GM19395 (cell line): ENCODE results near the gene TRIM69.
"Not testable (repeated sequence)": the region's sequence is repeated elsewhere in the genome, so short reads cannot be mapped to it uniquely, and the experiment has no call there.

Experiments
- ATAC-seq: cut with Tn5 transposase; IDR thresholded peaks from one replicate; pipeline ENCODE4 v1.9.1; 2021; ENCODE audit warnings: mild to moderate bottlenecking, moderate library complexity; ENCODE audit not compliant: unreplicated experiment

The TRIM69 gene

GRCh38 chr15:44736181-44736765, at the start of gene TRIM69:
TSS of gene TRIM69 (plus strand) at chr15:44736528. CDS start at chr15:44736705, 177 bp downstream.
- ATAC-seq = peak; percentile 49

DNA sequence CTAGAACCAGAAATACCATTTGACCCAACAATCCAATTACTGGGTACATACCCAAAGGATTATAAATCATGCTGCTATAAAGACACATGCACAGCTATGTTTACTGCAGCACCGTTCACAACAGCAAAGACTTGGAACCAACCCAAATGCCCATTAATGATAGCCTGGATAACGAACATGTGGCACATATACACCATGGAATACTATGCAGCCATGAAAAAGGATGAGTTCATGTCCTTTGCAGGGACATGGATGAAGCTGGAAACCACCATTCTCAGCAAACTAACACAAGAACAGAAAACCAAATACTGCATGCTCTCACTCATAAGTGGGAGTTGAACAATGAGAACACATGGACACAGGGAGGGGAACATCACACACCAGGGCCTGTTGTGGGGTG, 47.0 kb upstream of the TRIM69 start:
- not testable (repeated sequence) for ATAC-seq

DNA sequence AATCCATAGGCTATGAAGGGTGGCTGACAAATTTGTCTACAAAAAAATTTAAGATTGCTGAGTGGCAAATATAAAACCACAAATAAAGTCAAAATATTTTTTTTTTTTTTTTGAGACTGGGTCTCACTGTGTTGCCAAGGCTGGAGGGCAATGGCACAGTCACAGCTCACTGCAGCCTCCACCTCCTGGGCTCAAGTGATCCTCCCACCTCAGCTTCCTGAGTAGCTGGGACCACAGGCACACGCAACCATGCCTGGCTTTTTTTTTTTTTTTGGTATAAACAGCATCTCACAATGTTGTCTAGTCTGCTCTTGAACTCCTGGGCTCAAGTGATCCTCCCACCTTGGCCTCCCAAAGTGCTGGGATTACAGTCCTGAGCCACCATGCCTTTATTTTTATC, 46.1 kb upstream of the TRIM69 start:
- not testable (repeated sequence) for ATAC-seq

- no peak for ATAC-seq
Measured at GRCh38 chr15:44692659-44693058, 43.7 kb upstream of the TRIM69 start.

- ATAC-seq = no peak
Measured at GRCh38 chr15:44694416-44694815, 41.9 kb upstream of the TRIM69 start.

- ATAC-seq = no peak
Measured at GRCh38 chr15:44695294-44695693, 41.0 kb upstream of the TRIM69 start.

GRCh38 chr15:44697014-44697413, 39.3 kb upstream of the TRIM69 start:
- no peak for ATAC-seq

GRCh38 chr15:44698641-44699040, 37.7 kb upstream of the TRIM69 start:
- no peak for ATAC-seq

- ATAC-seq = not testable (repeated sequence)
Measured at GRCh38 chr15:44700676-44701075, 35.7 kb upstream of the TRIM69 start.

DNA sequence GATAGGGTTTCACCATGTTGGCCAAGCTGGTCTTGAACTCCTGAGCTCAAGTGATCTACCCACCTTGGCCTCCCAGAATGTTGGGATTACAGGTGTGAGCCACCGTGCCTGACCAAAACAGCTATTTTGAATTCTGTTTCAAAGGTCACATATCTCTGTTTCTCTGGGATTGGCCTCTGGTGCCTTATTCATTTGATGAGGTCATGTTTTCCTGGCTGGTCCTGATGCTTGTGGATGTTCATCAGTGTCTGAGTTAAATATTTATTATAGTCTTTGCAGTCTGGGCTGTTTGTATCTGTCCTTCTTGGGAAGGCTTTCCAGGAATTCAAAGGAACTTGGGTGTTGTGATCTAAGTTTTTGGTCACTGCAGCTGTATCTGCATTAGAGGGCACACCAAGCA, 30.3 kb upstream of the TRIM69 start:
- no peak for ATAC-seq

DNA sequence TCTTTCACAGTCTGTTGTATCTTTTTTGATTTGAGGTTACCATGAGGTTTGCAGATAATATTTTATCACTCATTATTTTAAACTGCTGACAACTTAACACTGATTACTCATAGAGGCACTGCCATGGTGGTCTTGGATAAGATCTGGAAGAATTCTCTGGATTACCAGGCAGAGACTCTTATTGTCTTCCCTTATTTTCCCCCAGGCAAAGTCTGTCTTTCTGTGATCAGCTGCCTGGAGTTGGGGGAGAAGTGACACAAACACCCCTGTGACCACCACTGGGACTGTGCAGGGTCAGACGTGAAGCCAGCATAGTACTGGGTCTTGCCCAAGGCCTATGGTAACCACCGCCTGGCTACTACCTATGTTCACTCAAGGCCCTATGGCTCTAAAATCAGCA, 29.9 kb upstream of the TRIM69 start:
- ATAC-seq = no peak

- no peak for ATAC-seq
Measured at GRCh38 chr15:44706946-44707636, 29.2 kb upstream of the TRIM69 start.

DNA sequence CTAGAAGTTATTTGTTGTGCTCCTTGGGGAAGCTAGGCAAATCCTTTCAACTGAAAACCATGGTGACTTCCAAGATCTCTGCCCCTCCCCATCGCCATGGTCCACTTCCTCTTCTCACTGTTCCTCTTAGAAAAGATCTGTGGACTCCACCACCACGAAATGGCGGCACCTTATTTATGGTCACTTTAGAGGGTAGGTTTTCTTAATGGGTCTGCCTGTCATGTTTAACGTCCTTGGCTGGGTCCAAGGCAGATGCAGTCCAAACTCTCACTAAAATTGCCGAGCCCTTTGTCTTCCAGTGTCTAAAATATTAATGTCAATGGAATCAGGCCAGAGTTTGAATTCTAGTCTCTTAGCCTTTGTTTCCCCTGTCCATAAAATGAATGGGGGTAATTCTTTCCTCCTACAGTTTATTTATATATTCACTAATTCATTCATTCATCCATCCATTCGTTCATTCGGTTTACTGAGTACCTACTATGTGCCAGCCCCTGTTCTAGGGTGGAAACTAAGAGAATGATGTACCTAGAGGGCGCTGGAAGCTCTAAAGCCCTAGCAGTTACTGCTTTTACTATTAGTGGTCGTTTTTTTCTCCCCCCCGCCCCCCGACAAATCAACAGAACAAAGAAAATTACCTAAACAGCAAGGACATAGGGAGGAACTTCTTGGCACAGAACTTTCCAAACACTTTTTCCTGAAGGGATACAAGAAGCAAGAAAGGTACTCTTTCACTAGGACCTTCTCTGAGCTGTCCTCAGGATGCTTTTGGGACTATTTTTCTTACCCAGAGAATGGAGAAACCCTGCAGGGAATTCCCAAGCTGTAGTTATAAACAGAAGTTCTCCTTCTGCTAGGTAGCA, 25.9 kb upstream of the TRIM69 start:
- no peak for ATAC-seq

- ATAC-seq = peak; percentile 79
Measured at GRCh38 chr15:44711096-44711742, 25.1 kb upstream of the TRIM69 start, which contains the start of the genes B2M and PATL2. TSS of gene B2M (plus strand) at chr15:44711517. CDS start at chr15:44711547, 30 bp downstream. TSS of gene PATL2 (minus strand) at chr15:44711323. CDS start at chr15:44676490, 34,833 bp downstream.

DNA sequence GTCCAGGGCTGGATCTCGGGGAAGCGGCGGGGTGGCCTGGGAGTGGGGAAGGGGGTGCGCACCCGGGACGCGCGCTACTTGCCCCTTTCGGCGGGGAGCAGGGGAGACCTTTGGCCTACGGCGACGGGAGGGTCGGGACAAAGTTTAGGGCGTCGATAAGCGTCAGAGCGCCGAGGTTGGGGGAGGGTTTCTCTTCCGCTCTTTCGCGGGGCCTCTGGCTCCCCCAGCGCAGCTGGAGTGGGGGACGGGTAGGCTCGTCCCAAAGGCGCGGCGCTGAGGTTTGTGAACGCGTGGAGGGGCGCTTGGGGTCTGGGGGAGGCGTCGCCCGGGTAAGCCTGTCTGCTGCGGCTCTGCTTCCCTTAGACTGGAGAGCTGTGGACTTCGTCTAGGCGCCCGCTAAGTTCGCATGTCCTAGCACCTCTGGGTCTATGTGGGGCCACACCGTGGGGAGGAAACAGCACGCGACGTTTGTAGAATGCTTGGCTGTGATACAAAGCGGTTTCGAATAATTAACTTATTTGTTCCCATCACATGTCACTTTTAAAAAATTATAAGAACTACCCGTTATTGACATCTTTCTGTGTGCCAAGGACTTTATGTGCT, 24.5 kb upstream of the TRIM69 start:
- peak; percentile 22 for ATAC-seq

GRCh38 chr15:44712346-44713005, 23.9 kb upstream of the TRIM69 start:
- no peak for ATAC-seq

- ATAC-seq = no peak
Measured at GRCh38 chr15:44713006-44713966, 23.0 kb upstream of the TRIM69 start.

- no peak for ATAC-seq
Measured at GRCh38 chr15:44715142-44715796, 21.1 kb upstream of the TRIM69 start.
